Activated CD8-positive, alpha-beta memory T cell treated with anti-CD3 and anti-CD28 coated beads for 36 hours (primary cell): ENCODE results near the gene MEI1. TPM values are rescaled to one million over a fixed set of nuclear protein-coding genes. Genes with fewer than 3 reads are reported as not detected.

ENCODE experiments used
- CTCF ChIA-PET: fragments of 350-600 bp; sonication (Branson Sonifier 250); formaldehyde crosslinking; loops from one replicate; lab custom pipeline; 2021; ENCODE audit warnings: antibody characterized with exemption; lab: Charles Lee
- POLR2A ChIA-PET: fragments of 350-600 bp; sonication (Branson Sonifier 250); formaldehyde crosslinking; loops from one replicate; lab custom pipeline; 2021; ENCODE audit warnings: antibody characterized with exemption; lab: Charles Lee
- total RNA-seq, 2 experiments: library from RNA; stranded (reverse); gene quantifications; one replicate each; pipeline ENCODE4 v1.2.3, GENCODE V29; 2021

Gene MEI1
- total RNA-seq, 2 experiments from 2014 or later: 24.0 to 31.1 TPM

GRCh38 chr22:41674846-41675340, 24.4 kb upstream of the MEI1 start:
- CTCF ChIA-PET: interaction anchor here (1.9 to 2.0 kb wide), 2 partner anchors 8 to 10 kb away, joined by 6 to 7 read pairs; no protein-coding TSS in a partner anchor
- POLR2A ChIA-PET: no interaction called here

DNA sequence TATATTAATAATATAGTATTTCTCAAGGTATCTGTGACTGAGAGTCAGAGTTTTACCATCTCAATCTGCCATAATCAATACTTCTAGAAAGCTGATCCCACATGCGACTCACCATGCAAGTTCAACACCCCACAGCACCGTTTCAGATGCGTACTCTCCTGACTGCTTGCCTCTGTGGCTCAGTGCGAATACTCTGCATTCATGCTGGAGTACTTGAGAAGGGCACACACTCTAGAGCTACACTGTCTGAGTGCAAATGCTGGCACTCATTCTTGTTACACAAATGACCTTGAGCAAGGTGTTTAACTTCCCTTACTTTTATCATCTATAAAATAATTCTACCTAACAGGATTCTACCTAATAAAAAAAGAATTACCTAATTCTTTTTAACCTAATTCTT, 23.2 kb upstream of the MEI1 start:
- POLR2A ChIA-PET: interaction anchor here (0.7 kb wide), 1 partner anchor 63 kb away, joined by 3 read pairs; no protein-coding TSS in a partner anchor

DNA sequence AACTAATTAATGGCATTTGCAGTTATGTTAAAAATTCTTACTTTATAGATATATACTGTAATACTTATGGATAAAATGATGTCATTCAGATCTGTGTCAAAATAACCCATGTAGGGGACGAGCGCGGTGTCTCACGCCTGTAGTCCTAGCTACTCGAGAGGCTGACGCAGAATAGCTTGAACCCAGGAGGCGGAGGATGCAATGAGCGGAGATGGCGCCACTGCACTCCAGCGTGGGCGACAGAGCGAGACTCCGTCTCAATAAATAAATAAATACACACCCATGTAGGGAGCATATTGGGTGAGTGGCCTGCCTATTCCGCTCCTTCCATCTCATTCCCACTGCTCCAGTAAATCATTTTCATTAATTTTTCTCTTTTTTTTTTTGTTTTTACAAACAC, 17.7 kb upstream of the MEI1 start:
- POLR2A ChIA-PET: interaction anchor here (0.7 kb wide), 1 partner anchor 35 kb away, joined by 3 read pairs; no protein-coding TSS in a partner anchor
- CTCF ChIA-PET: interaction anchor here (2.9 kb wide), 1 partner anchor 15 kb away, joined by 7 read pairs; no protein-coding TSS in a partner anchor

More for the DNA sequence above, 23.2 kb upstream of the MEI1 start:
- CTCF ChIA-PET: interaction anchor here (1.3 to 1.9 kb wide), 2 partner anchors 10 to 21 kb away, joined by 3 to 6 read pairs; no protein-coding TSS in a partner anchor

- CTCF ChIA-PET: interaction anchor here (2.9 kb wide), 1 partner anchor 15 kb away, joined by 7 read pairs; no protein-coding TSS in a partner anchor
- POLR2A ChIA-PET: interaction anchor here (0.7 kb wide), 1 partner anchor 36 kb away, joined by 3 read pairs; no protein-coding TSS in a partner anchor
Observed at GRCh38 chr22:41682033-41682807, 17.1 kb upstream of the MEI1 start.

- ChIA-PET POLR2A (no interaction called here), CTCF (interaction anchor here (1.1 to 2.9 kb wide), 2 partner anchors 14 to 16 kb away, joined by 3 to 7 read pairs; no protein-coding TSS in a partner anchor)
Observed at GRCh38 chr22:41683052-41683451, 16.3 kb upstream of the MEI1 start.

GRCh38 chr22:41683616-41684015, 15.7 kb upstream of the MEI1 start:
- ChIA-PET POLR2A (interaction anchor here (0.7 kb wide), 1 partner anchor 98 kb away, joined by 3 read pairs; no protein-coding TSS in a partner anchor), CTCF (interaction anchor here (1.1 kb wide), 1 partner anchor 14 kb away, joined by 3 read pairs; no protein-coding TSS in a partner anchor)

- POLR2A ChIA-PET: interaction anchor here (0.7 kb wide), 1 partner anchor 98 kb away, joined by 3 read pairs; no protein-coding TSS in a partner anchor
- CTCF ChIA-PET: interaction anchor here (1.1 kb wide), 2 partner anchors 10 to 13 kb away, joined by 3 to 7 read pairs; no protein-coding TSS in a partner anchor
Observed at GRCh38 chr22:41684194-41684593, 15.1 kb upstream of the MEI1 start.

- ChIA-PET CTCF (interaction anchor here (2.5 kb wide), 1 partner anchor 10 kb away, joined by 13 read pairs; no protein-coding TSS in a partner anchor), POLR2A (interaction anchor here (1.9 kb wide), 1 partner anchor 176 kb away, joined by 5 read pairs; no protein-coding TSS in a partner anchor)
Observed at GRCh38 chr22:41686890-41687289, 12.4 kb upstream of the MEI1 start.

DNA sequence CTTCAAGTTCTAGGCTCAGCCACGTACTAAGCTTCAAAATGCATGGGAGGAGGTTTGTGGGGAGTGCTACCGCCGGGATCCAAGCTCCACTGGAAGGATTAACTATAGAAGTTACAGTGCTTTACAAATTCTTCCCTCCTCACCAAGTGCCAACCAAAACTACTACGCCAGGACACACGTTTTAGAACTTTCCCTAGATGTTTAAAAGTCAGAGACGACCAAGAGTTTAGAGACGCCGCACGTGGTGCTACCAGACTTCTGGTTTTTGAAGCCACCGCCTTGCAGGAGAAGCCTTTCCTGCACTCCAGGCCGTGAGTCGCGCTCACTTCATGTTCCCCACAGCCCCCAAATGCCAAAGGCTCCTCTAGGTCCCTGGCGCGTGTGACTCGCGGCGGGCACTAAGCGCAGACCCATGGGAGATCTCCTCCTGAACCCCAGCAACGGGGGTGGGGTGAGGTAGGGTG, 11.4 kb upstream of the MEI1 start:
- CTCF ChIA-PET: interaction anchor here (1.0 to 2.5 kb wide), 3 partner anchors 9 to 253 kb away, joined by 3 to 13 read pairs (median 3); no protein-coding TSS in a partner anchor
- POLR2A ChIA-PET: interaction anchor here (0.7 to 2.7 kb wide), 6 partner anchors 10 to 175 kb away, joined by 3 to 14 read pairs (median 4); partner anchors contain the start of genes DESI1 and XRCC6

GRCh38 chr22:41688365-41689211, 10.7 kb upstream of the MEI1 start, which contains the start of gene SNU13:
TSS of gene SNU13 (minus strand) at chr22:41688867. CDS start at chr22:41688796, 71 bp downstream.
- ChIA-PET CTCF (interaction anchor here (0.6 to 2.5 kb wide), 7 partner anchors 9 to 252 kb away, joined by 3 to 13 read pairs (median 4); partner anchors contain the start of genes CCDC134 and MEI1), POLR2A (interaction anchor here (0.6 to 2.7 kb wide), 7 partner anchors 9 to 499 kb away, joined by 3 to 14 read pairs (median 4); partner anchors contain the start of genes DESI1 and XRCC6)

GRCh38 chr22:41690476-41690875, 8.8 kb upstream of the MEI1 start:
- ChIA-PET CTCF (interaction anchor here (1.4 kb wide), 1 partner anchor 24 kb away, joined by 3 read pairs; no protein-coding TSS in a partner anchor), POLR2A (no interaction called here)

- CTCF ChIA-PET: no interaction called here
- POLR2A ChIA-PET: no interaction called here
Observed at GRCh38 chr22:41695211-41695610, 4.1 kb upstream of the MEI1 start.

GRCh38 chr22:41696703-41697102, 2.6 kb upstream of the MEI1 start:
- ChIA-PET POLR2A (interaction anchor here (1.1 to 3.2 kb wide), 4 partner anchors 8 to 252 kb away, joined by 3 to 17 read pairs (median 9); partner anchors contain the start of genes CCDC134 and SNU13), CTCF (interaction anchor here (0.7 to 2.7 kb wide), 27 partner anchors 8 to 276 kb away, joined by 3 to 16 read pairs (median 4); partner anchors contain the start of genes CCDC134, CENPM and SNU13)

DNA sequence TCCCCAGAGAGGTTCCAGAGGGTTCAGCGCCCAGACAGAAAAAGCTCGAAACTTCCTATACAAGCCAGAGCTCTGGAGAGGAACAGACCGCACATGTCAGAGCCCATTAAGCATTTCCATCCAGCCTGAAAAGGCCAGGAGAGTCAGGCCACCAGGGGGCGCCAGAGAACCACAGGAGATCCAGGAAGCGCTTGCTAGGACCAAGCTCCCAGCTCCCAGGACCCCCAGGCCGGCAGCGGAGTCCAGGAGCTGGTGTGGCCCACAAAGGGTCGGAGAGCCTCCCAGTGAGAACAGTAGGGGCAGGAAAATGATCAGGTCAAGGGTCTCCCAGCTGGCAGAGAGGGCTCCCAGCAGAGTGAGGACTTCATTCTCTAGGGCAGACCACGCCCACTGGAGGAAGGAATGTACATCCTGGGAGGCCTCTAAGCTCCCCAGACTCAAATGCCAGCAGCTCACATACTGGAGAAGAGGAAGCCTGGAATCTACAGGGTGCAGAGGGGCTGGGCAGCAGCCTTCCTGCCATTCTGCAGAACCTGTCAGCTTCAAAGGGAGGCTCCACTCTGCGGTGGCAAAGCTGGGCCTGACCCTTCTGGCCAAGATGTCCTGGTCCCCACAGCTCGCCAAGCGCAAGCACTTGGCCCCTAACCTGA, 2.1 kb upstream of the MEI1 start:
- ChIA-PET CTCF (interaction anchor here (0.6 to 2.7 kb wide), 32 partner anchors 9 to 738 kb away, joined by 3 to 16 read pairs (median 4); partner anchors contain the start of genes CCDC134, CENPM and SNU13), POLR2A (interaction anchor here (1.1 to 3.2 kb wide), 4 partner anchors 8 to 252 kb away, joined by 3 to 17 read pairs (median 9); partner anchors contain the start of genes CCDC134 and SNU13)

GRCh38 chr22:41700108-41700364, 733 bp downstream of the MEI1 start:
- CTCF ChIA-PET: interaction anchor here (1.8 kb wide), 2 partner anchors 11 to 33 kb away, joined by 5 read pairs; partner anchors contain the start of gene SNU13
- POLR2A ChIA-PET: no interaction called here

DNA sequence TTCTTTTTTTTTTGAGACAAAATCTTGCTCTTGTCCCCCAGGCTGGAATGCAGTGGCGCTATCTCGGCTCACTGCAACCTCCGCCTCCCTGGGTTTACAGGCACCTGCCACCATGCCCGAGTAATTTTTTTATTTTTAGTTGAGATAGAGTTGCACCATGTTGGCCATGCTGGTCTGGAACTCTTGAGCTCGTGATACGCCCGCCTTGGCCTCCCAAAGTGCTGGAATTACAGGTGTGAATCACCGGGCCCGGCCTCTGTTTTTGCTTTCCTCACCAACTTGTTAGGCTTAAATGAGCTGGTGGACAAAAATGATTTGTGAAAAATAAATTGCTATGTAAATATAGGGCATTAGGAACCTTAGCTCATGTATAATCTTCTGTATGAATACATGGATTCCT, 3.5 kb downstream of the MEI1 start:
- CTCF ChIA-PET: interaction anchor here (1.0 kb wide), 1 partner anchor 37 kb away, joined by 3 read pairs; no protein-coding TSS in a partner anchor
- POLR2A ChIA-PET: no interaction called here

DNA sequence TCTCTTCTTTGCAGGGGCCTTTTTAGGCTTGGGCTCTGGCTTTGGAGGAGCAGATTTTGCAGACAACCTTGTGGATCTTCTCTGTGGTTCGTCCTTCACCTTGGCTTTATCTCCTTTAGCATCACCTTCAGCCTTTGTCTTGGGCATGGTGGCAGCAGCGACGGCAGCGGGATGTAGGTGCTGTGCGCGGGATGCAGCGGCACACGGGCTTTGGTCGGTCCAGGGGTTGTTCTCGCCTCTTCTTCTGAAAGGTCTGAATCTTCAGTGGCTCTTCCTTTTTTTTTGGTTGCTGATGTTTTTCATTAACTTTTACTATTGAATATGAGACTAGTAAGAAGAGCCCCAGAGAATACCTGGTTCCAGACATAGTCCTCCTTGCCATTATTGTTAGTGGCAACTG, 10.0 kb downstream of the MEI1 start:
- ChIA-PET CTCF (no interaction called here), POLR2A (no interaction called here)
